GM19193 (cell line): Measurements from ENCODE around the gene GJC2.

ENCODE experiments used
- POLR2A ChIP-seq: IDR thresholded peaks from 4 replicates; pipeline ENCODE4 v1.6.1; 2011; ENCODE audit not compliant: insufficient read depth, insufficient read length; ENCODE audit errors: extremely low read depth

GJC2 gene

DNA sequence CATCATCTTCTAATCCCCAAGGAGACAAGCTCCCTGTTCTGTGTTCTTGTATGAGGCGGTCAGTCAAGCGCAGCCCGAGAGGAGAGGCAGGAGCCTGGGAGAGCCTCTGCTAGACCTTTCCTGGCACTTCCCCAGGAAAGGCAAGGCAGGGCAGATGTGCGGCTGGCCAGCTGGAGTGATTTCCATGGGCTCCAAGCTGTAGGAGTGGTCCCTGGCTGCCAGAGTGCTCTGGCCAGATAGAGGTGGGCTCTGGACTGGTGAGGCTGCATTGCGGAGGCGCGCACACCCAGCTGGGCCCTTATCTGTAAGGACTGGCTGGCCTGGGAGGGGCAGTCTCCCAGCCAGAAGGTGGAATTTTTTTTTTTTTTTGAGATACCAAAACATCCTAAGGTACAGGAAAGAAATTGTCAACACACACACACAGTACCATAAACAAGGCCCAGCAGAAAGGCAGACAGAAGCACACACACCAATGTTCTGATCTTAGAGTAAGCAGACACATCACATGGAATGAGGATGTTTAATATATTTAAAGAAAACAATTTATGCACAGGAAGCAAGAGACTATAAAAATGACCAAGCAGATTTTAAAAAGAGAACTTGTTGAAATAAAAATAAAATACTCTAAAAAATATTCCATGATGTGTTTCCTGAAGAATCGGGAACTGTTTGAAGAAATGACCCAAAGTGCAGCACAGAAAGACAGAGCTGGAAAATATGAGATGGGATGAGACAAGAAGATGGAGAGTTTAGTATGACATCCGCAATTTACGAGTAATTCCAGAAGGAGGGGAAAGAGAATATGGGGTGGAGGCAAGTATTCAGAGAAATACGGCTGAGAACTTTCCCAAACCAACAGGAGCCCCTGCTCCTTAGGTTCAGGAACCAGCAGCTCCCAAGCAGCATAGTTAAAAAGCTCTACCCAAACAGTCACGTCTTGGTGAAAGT lies 29.3 kb downstream of the GJC2 start:
- TF ChIP-seq POLR2A = no peak

GRCh38 chr1:228180271-228180958 lies 30.7 kb downstream of the GJC2 start:
- TF ChIP-seq POLR2A = no peak

- no peak for TF ChIP-seq POLR2A
These were observed 31.4 kb downstream of the GJC2 start for GRCh38 chr1:228180959-228181644.

GRCh38 chr1:228181645-228182034 lies 31.9 kb downstream of the GJC2 start:
- no peak for TF ChIP-seq POLR2A

DNA sequence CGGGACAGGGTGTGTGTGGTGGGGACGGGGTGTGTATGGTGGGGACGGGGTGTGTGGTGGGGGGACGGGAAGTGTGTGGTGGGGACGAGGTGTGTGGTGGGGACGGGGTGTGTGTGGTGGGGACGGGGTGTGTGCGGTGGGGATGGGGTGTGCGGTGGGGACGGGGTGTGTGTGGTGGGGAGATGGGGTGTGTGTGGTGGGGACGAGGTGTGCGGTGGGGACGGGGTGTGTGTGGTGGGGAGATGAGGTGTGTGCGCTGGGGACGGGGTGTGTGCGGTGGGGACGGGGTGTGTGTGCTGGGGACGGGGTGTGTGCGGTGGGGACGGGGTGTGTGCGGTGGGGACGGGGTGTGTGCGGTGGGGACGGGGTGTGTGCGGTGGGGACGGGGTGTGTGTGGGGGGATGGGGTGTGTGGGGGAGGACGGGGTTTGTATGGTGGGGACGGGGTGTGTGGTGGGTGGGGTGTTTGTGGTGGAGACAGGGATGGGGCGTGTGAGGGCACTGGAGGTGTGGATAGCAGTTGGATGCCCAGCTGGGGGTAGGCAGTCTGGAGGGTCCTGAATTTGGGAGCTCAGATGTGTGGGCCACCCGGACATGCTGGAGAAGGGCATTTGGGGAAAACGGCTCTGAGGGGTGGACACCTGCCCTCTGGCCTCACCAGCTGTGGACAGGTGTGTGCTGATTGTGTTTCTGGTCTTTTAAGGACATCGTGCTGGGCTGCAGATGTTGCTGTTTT lies 32.7 kb downstream of the GJC2 start:
- TF ChIP-seq POLR2A = no peak

DNA sequence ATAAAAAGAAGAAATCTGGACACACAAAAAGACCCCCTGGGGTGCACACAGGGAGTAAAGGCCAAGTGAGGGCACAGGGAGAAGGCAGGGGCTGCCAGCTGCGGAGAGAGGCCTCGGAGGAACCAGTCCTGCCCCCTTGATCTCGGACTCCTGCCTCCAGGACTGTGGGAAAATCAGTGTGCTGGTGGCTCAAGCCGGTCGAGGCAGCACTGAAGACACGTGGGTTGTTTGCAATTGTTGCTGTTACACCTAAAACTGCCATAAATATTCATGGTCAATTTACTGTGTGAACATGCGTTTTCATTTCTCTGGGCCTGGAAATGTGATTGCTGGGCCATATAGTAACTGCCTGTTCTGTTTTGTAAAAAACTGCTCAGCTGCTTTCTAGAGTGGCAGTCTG lies 34.4 kb downstream of the GJC2 start:
- TF ChIP-seq POLR2A = no peak

GRCh38 chr1:228185641-228185965 lies 35.9 kb downstream of the GJC2 start:
- no peak for TF ChIP-seq POLR2A

DNA sequence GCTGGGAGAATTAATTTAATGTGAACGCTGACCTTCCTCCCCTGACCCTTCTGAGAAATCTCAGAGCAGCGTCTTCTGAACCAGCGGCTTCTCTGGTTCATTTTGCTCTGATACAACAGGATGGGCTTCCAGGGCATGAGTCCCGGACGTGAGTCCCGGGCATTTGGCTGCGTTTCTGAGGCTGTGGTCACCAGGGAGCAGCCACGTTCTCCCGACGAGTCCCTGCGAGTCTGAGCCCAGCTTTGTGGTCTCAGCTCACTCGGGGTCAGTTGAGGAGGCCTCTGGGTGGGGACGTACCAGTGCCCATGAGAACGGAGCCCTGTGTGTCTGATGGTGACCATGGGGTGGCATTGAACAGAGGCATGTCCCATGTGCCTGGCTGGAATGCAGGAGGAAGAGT lies 40.5 kb downstream of the GJC2 start:
- no peak for TF ChIP-seq POLR2A

GRCh38 chr1:228190778-228191177 lies 41.0 kb downstream of the GJC2 start:
- no peak for TF ChIP-seq POLR2A

DNA sequence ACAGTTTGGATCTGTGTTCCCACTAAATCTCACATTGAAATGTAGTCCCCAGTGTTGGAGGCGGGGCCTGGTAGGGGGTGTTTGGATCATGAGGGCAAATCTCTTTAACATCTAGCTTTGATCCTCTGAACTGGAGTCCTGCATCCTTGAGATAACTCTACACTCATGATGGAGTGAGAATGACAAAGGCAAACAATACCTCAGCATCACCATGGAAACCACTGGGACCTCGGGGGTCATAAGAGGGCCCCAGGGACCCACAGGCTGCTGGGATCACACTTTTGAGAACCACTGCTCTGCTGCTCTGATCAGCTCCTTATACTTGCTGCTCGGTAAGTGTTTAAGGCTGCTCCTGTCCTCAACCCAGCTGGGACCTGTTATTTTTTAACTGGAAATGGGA lies 44.7 kb downstream of the GJC2 start:
- no peak for TF ChIP-seq POLR2A

DNA sequence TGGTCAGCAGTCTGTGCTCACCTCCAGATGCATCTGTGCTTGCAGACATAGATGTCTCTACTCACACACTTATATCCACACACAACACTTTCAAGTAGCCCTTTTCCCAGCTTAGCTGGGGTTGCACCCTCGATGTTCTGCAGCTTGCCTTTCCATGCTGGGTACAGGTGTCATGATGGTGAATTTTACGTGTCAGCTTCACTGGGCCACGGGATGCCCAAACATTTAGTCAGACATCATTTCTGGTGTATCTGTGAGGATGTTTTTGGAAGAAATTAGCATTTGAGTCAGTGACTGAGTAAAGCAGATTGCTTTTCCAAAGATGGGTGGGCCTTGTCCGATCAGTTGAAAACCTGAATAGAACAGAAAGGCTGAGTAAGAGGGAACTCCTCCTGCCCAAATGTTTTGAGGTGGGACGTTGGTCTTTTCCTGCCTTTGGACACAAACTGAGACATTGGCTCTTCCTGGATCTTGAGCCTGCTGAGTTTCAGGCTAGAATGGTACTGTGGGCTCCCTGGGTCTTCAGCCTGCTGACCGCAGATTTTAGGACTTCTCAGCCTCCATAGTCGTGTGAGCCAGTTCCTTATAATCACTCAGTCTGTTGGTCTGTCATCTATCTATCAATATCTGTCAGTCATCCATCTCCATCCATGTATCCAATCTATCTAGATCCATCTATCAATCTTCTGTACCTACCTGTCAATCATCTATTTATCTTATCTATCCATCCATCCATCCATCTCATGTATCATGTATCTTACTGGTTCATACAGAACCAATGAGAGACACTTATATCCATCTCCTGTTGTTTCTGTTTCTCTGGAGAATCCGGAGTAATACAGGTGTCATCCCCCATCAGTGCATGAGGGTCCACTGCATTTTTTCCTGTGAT lies 45.4 kb downstream of the GJC2 start:
- TF ChIP-seq POLR2A = no peak

DNA sequence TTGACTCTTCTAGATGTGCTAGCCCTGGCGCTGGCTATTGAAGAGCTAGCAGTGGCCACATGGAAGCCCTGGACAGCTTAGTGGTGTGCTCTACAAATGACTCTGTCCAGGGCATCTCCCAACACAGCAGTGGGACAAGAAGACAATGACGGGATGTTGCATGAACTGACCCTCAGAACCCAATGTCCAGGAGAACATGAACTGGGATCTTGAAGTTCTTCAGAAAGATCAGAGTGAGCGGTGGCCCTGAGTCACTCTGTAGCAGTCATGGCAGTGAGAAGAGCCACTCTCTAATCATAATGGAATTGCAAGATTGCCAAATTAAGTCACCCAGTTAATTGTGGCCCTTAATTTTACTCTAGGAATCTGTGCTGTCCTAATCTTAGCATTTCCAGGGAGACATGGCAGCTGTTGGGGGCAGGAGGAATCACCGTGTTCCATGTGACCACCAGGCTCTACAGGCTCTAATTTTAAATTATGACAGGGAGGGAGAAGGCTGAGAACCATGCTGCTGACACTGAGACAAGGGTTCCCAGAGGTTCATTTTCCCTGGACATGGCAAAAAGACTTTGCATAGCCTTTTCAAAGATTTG lies 47.9 kb downstream of the GJC2 start:
- no peak for TF ChIP-seq POLR2A

GRCh38 chr1:228198977-228199590 lies 49.4 kb downstream of the GJC2 start:
- TF ChIP-seq POLR2A = no peak

DNA sequence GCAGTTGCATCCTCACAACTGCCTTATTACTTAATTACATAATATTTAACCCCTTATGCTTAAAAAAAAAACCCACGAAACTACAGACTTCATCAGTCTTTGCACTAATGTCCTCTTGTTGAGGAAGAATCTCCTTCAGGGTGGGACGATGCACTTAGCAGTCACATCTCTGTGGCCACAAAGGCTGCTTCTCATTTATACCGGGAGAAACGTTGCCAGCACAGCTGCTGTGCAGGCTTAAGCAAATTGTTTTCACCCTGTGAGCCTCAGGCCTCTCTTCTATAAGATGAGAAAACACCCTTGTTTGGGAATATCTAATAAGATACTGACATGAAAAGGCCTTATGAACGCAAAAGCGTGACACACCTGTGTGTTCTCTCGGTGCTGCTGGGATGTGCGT lies 55.2 kb downstream of the GJC2 start:
- TF ChIP-seq POLR2A = no peak
